Karpas-422 (cell line): ENCODE results near the gene ORMDL2. TPM values are rescaled to one million over a fixed set of nuclear protein-coding genes. Genes with fewer than 3 reads are reported as not detected.
"Not testable (repeated sequence)": the region's sequence is repeated elsewhere in the genome, so short reads cannot be mapped to it uniquely, and the experiment has no call there.

Source experiments
- DNase-seq: peaks from one replicate; pipeline ENCODE4 v3.0.0-alpha.2; 2015
- H2AFZ ChIP-seq: fragments of 200-600 bp; sonication (generic); 2 replicates; pipeline ENCODE4 v1.6.1; 2014; ENCODE audit warnings: antibody characterized with exemption, low read length, mixed read lengths
- H3K27ac ChIP-seq: fragments of 200-600 bp; sonication (generic); 2 replicates; pipeline ENCODE4 v1.5.1; 2014; ENCODE audit warnings: mild to moderate bottlenecking, low read length, moderate library complexity
- H3K27me3 ChIP-seq: fragments of 200-600 bp; sonication (generic); 2 replicates; pipeline ENCODE4 v1.6.1; 2014; ENCODE audit warnings: low read length, mixed read lengths
- H3K36me3 ChIP-seq: fragments of 200-600 bp; sonication (generic); 2 replicates; pipeline ENCODE4 v1.6.1; 2014; ENCODE audit warnings: low read length, mixed read lengths; ENCODE audit not compliant: insufficient read depth
- H3K4me1 ChIP-seq: fragments of 200-600 bp; sonication (generic); 2 replicates; pipeline ENCODE4 v1.6.1; 2014; ENCODE audit warnings: mild to moderate bottlenecking, low read length, mixed read lengths
- H3K4me2 ChIP-seq: fragments of 200-600 bp; sonication (generic); 2 replicates; pipeline ENCODE4 v1.6.1; 2014; ENCODE audit warnings: low read length, low read depth, mild to moderate bottlenecking; ENCODE audit not compliant: poor library complexity, severe bottlenecking
- H3K4me3 ChIP-seq: fragments of 200-600 bp; sonication (generic); 2 replicates; pipeline ENCODE4 v1.5.1; 2014; ENCODE audit warnings: mild to moderate bottlenecking, antibody characterized with exemption, low read length, mixed read lengths
- H3K79me2 ChIP-seq: fragments of 200-600 bp; sonication (generic); 2 replicates; pipeline ENCODE4 v1.6.1; 2014; ENCODE audit warnings: mild to moderate bottlenecking, low read length, mixed read lengths
- H3K9ac ChIP-seq: fragments of 200-600 bp; sonication (generic); 2 replicates; pipeline ENCODE4 v1.6.0; 2014; ENCODE audit warnings: low read length
- H3K9me2 ChIP-seq: fragments of 200-600 bp; sonication (generic), shearing (Covaris generic); replicated peaks from 2 replicates; pipeline ENCODE4 v1.6.0; 2014; ENCODE audit warnings: mild to moderate bottlenecking, low read length, moderate library complexity; ENCODE audit not compliant: insufficient read depth
- H3K9me3 ChIP-seq: fragments of 300-700, 200-600 bp; sonication (generic); 2 replicates; pipeline ENCODE4 v1.6.1; 2014; ENCODE audit warnings: low read length, mixed read lengths
- H4K20me1 ChIP-seq: fragments of 200-600 bp; sonication (generic); 2 replicates; pipeline ENCODE4 v1.6.1; 2014; ENCODE audit warnings: mild to moderate bottlenecking, antibody characterized with exemption, low read length, low read depth; ENCODE audit not compliant: insufficient read depth
- total RNA-seq: library from RNA; depleted of rRNA; stranded (reverse); fragments of >200 nt; shearing (Covaris generic); gene quantifications from 2 replicates; pipeline ENCODE4 v1.2.3, GENCODE V29; 2014; ENCODE audit warnings: low replicate concordance

ORMDL2 gene
- total RNA-seq, 1 experiment from 2014 or later: 32.6 TPM

DNA sequence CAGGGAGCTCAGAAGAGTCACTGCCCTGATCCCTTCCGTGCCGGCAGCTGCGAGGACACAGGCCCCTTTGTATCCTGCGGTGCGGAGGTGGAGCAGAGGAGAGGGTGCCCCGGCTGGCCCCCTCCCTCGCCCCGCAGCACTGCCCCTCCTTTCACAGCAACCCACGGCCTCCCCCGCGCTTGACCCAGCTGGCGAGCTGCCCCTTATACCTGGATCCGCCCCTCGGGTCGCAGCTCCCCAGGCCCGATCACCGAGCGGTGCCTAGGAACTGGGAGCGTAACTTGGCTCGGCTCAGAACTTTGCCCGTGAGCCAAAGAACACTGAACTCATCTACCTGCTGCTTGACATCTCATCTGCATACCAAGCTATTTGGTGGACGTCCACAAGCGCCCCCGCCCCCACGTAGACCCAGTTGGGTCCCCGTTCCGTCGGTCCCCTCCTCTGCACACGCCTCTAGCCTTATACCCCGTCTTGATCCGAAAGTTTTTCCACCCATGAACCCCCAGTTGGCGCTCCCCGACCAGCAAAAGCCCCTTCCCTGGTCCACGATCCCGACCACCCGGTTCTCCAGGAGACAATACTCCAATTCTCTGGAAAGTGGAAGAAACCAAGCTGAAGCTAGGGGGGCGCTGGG, 12.2 kb downstream of the ORMDL2 start:
- H4K20me1 ChIP-seq: no peaks in the 10 kb centered on the region
- peaks cover 46% of the 10 kb centered on the region for H3K79me2 ChIP-seq
- H3K36me3 ChIP-seq: 0 out of 2 replicates have a peak, but pooled peaks cover 6% of the 10 kb centered on the region
- no peaks in the 10 kb centered on the region for H3K9me3 ChIP-seq
- H3K27me3 ChIP-seq: no peaks in the 10 kb centered on the region
- peak overlapping the region; percentile 98 for H3K9ac ChIP-seq
- peak overlapping the region; percentile 90 for H3K4me2 ChIP-seq
- peak overlapping the region; percentile 100 for H3K4me3 ChIP-seq
- H3K27ac ChIP-seq: peak overlapping the region; percentile 34; the same call in 1 of the 2 replicates
- H3K9me2 ChIP-seq: no peaks in the 10 kb centered on the region
- H2AFZ ChIP-seq: peak overlapping the region; percentile 80; the same call in 1 of the 2 replicates
- peak; percentile 64 for DNase-seq
- H3K4me1 ChIP-seq: peaks cover 40% of the 10 kb centered on the region

DNA sequence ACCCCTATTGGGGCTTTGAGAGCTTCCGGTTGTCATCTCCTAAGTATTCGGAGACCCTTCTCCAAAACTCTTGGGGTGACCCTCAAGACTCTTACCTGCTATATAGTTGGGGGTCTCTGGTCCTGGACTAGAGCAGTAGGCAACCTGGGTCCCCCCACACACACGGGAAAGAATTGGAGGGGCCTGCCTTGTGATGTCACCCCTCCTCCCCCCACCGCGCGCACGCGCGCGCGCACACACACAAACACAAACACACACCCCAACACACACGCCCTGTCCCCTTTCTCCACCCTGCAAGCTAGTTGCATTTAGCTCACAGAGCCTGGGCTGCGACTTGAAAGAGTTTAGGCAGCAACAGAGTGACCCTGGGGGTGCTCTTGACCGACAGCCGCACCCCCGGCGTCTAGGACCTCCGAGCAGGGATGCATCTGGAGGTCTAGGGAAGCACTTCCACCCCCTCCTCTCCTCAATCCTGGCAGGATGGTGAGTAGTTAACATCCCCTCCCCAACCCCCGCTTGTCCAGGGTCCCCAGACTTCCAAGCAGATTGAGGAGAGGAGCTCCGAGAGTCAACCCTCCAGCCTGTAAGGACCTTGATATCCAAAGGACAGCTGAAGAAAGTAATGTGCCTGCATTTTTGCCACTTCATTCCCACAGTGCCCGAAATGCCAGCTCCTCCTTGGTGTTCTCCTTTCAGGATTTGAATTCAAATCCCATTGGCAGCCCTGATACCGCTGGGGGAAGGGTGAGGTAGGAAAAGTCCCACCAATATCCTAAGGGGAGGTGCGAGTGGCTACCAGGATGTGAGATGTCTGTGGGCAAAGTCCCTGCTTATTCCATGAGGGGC, 13.0 kb downstream of the ORMDL2 start:
- H3K27me3 ChIP-seq: no peaks in the 10 kb centered on the region
- no peak overlapping the region for H2AFZ ChIP-seq
- peak overlapping the region; percentile 34; the same call in 1 of the 2 replicates for H3K27ac ChIP-seq
- H3K9ac ChIP-seq: peak overlapping the region; percentile 98
- peaks cover 35% of the 10 kb centered on the region for H3K4me1 ChIP-seq
- H3K4me3 ChIP-seq: peak overlapping the region; percentile 100
- no peaks in the 10 kb centered on the region for H4K20me1 ChIP-seq
- peak overlapping the region; percentile 90 for H3K4me2 ChIP-seq
- DNase-seq: peak; percentile 60
- H3K36me3 ChIP-seq: 0 out of 2 replicates have a peak, but pooled peaks cover 6% of the 10 kb centered on the region
- peaks cover 42% of the 10 kb centered on the region for H3K79me2 ChIP-seq
- H3K9me3 ChIP-seq: no peaks in the 10 kb centered on the region
- no peaks in the 10 kb centered on the region for H3K9me2 ChIP-seq

DNA sequence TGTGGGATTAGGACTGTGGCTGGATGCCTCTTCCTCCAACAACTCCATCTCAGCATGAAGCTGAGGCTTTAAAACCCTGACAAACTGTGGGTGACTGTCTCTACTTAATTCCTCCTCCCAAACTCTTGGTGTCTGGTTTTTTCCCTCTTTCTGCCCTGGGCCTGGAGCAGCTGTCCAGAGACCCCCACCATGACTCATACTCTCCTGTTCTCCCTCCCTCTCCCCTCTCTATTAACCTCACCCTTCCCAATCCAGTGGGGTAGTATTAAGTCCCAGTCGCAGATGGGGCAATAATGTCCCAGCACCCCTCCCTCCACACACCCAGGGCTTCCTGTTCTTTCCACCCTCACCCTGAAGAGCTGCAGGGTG, 13.6 kb downstream of the ORMDL2 start:
- Histone ChIP-seq H3K27ac (no peak overlapping the region), H3K27me3 (no peaks in the 10 kb centered on the region), H2AFZ (no peak overlapping the region), H3K4me2 (peak overlapping the region; percentile 90), H3K9ac (peak overlapping the region; percentile 98), H3K79me2 (peaks cover 38% of the 10 kb centered on the region), H3K36me3 (0 out of 2 replicates have a peak, but pooled peaks cover 6% of the 10 kb centered on the region), H3K9me2 (no peaks in the 10 kb centered on the region), H3K4me1 (peaks cover 33% of the 10 kb centered on the region), H4K20me1 (no peaks in the 10 kb centered on the region), H3K4me3 (peak overlapping the region; percentile 100; the same call in 1 of the 2 replicates), H3K9me3 (no peaks in the 10 kb centered on the region)
- DNase-seq: no peak

DNA sequence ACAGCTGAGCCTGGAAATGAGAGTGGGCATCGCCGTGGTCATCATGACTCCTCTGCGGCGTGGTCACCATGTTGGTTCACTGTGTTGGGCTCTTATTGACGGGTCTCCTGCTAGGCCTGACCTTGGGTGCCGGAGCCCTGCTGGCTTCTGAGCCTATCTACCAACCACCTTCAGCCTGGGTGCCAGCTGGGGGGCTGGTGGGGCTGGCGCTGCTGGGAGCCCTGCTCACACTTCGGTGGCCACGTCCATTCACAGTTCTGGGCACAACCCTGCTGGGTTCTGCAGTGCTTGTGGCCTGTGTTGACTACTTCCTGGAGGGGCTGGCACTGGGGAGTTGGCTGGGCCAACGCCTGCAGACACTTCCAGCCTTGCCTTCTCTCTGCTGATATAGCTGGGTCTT, 15.2 kb downstream of the ORMDL2 start:
- no peak overlapping the region for H3K27ac ChIP-seq
- peaks cover 22% of the 10 kb centered on the region for H3K4me1 ChIP-seq
- no peaks in the 10 kb centered on the region for H3K27me3 ChIP-seq
- no peak overlapping the region for H3K4me3 ChIP-seq
- no peaks in the 10 kb centered on the region for H3K9me2 ChIP-seq
- no peak for DNase-seq
- H3K79me2 ChIP-seq: peaks cover 22% of the 10 kb centered on the region
- H3K36me3 ChIP-seq: 0 out of 2 replicates have a peak, but pooled peaks cover 3% of the 10 kb centered on the region
- no peaks in the 10 kb centered on the region for H4K20me1 ChIP-seq
- H3K9me3 ChIP-seq: no peaks in the 10 kb centered on the region
- H3K9ac ChIP-seq: no peak overlapping the region
- H2AFZ ChIP-seq: no peak overlapping the region
- H3K4me2 ChIP-seq: no peak overlapping the region

DNA sequence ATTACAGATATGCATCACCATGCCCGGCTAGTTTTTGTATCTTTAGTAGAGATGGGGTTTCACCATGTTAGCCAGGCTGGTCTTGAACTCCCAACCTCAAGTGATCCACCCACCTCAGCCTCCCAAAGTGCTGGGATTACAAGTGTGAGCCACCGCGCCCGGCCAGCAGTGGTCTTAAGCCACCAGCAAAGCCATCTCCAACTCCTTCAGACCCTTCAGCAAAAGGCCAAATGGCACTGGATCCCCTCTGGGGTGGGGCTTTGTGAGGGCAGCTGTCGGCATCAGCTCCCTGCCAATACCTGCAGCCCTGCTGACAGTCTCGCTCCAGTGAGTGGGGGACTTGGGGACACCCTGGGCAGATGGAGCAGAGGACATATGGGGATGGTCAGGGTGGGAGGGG, 16.6 kb downstream of the ORMDL2 start:
- H3K4me2 ChIP-seq, H2AFZ ChIP-seq, H3K4me3 ChIP-seq, H3K27ac ChIP-seq, H3K9ac ChIP-seq, H3K9me2 ChIP-seq, H3K9me3 ChIP-seq, H3K27me3 ChIP-seq, DNase-seq, H3K36me3 ChIP-seq, H4K20me1 ChIP-seq: not testable (repeated sequence)
- Histone ChIP-seq H3K79me2 (peaks cover 11% of the 10 kb centered on the region), H3K4me1 (peaks cover 13% of the 10 kb centered on the region)

DNA sequence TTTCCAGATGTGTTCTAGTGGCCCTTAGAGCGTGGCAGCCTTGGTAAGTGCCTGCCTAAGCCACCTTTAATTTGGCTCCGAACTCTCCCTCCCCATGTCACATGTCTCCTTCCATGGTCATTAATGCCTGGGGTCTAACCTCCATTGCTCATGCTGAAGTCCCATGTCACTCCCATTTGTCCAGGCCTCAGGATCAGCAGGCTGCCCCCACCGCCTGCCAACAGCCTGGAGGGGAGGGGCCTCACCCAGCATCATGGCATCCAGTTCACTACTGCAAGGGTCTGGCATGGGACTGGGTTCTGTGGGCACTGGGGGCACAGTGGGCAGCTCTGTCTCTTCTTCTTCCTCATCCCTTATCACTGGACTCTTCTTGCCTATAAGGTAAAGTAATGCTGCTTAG, 20.5 kb downstream of the ORMDL2 start:
- H3K27me3 ChIP-seq: no peaks in the 10 kb centered on the region
- DNase-seq: no peak
- H2AFZ ChIP-seq: no peak overlapping the region
- H3K9me2 ChIP-seq: no peaks in the 10 kb centered on the region
- H3K9ac ChIP-seq: no peak overlapping the region
- no peaks in the 10 kb centered on the region for H3K36me3 ChIP-seq
- no peak overlapping the region for H3K27ac ChIP-seq
- H3K4me1 ChIP-seq: no peaks in the 10 kb centered on the region
- no peak overlapping the region for H3K4me3 ChIP-seq
- H3K4me2 ChIP-seq: no peak overlapping the region
- no peaks in the 10 kb centered on the region for H3K9me3 ChIP-seq
- no peaks in the 10 kb centered on the region for H3K79me2 ChIP-seq
- no peaks in the 10 kb centered on the region for H4K20me1 ChIP-seq

DNA sequence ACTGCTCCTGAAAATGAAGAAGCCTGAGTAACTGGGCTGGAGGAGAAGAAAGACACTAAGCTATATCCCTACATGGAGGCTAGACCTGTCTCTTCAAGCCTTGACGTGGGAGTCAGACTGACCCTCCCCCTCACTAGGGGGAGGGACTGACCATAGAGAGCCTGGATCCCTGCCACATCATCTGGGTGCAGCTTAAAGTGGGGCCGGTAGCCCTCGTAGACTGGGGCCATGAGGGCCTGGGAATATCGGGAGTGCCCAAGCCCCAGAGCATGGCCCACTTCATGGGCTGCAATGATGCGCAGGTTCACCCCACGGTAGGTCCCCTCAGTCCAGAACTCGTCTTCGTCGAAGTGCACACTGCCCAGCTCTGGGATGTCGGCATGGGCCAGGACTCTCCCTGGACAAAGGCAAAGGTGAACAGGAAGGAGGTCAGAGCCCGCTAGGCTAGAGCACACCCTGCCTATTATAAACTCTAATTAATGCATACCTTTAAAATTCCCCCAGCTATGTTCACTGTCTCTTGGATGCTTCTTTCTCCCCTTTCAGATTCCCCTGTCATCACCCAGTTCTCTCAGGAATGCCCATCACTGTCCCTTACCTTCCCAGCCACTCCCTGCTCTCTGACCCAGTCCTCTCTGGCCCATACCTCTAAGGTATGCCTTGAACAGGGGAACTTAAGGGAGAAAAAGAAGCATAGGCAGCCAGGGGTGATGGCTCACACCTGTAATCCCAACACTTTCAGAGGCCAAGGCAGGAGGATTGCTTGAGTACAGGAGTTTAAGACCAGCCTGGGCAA, 21.7 kb downstream of the ORMDL2 start:
- H3K9ac ChIP-seq: no peak overlapping the region
- no peaks in the 10 kb centered on the region for H3K36me3 ChIP-seq
- H2AFZ ChIP-seq: no peak overlapping the region
- no peaks in the 10 kb centered on the region for H3K79me2 ChIP-seq
- no peaks in the 10 kb centered on the region for H3K27me3 ChIP-seq
- no peak overlapping the region for H3K4me2 ChIP-seq
- DNase-seq: no peak
- no peaks in the 10 kb centered on the region for H3K9me3 ChIP-seq
- H3K9me2 ChIP-seq: no peaks in the 10 kb centered on the region
- no peak overlapping the region for H3K4me3 ChIP-seq
- no peak overlapping the region for H3K27ac ChIP-seq
- no peaks in the 10 kb centered on the region for H4K20me1 ChIP-seq
- no peaks in the 10 kb centered on the region for H3K4me1 ChIP-seq
